Fibroblast of the aortic adventitia (primary cell): ENCODE results near the gene LCP2. TPM values are rescaled to one million over a fixed set of nuclear protein-coding genes. Genes with fewer than 3 reads are reported as not detected.
"Not testable (repeated sequence)": the region's sequence is repeated elsewhere in the genome, so short reads cannot be mapped to it uniquely, and the experiment has no call there.

Experiments
- DNase-seq: peaks from one replicate; pipeline ENCODE4 v3.0.0-alpha.2; 2010; ENCODE audit warnings: low read depth
- H3K4me3 ChIP-seq: 2 replicates; pipeline ENCODE4 v1.5.1; 2011; ENCODE audit warnings: low read depth, mild to moderate bottlenecking, control low read depth, low read length, moderate library complexity
- total RNA-seq: library from RNA; depleted of rRNA; stranded (reverse); fragments of >200 nt; gene quantifications from 2 replicates; pipeline ENCODE4 v1.2.3, GENCODE V29; 2012; ENCODE audit warnings: low replicate concordance
- TF ChIP-seq, protein P1 (sequence below): IDR thresholded peaks from 2 replicates; pipeline ENCODE4 v1.5.1; 2011; ENCODE audit warnings: mild to moderate bottlenecking, low read length, control low read depth, inconsistent platforms; ENCODE audit not compliant: insufficient read depth

LCP2 gene
- total RNA-seq, 1 donor = not detected

DNA sequence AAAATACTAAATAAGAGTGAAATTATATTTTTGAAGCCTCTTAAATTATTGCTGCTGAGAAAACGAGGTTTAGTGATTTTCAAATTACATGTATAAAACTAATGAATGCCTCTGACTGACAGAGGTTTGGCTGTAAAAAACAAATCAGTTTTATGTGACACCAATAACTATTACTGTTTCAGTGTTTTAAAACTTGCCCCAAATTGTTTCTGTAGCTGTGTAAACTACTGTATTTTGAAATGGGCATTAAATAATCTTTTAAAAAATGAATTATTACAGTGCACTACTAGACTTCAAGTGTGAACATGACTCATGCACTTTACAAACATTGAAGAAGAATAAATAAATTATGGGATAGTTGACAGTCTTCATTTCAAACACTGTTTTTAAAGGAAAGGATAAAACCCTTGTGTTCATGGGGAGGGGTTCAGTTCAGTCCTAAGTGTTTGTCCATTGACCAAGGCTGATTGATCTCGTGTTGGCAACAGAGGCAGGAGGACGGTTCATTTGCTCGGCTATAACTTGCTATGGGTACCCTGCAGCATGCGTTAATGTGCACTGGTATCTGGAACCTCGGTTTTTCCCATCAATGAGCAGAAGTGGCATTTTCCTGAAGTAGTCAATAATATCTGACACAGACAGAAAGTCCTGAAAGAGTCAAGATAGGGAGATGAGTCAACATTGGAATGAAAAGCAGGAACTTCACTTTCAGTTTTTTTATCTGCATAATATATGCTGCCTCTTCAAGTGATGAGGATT, 49.2 kb downstream of the LCP2 start:
- TF ChIP-seq, protein P1, sequence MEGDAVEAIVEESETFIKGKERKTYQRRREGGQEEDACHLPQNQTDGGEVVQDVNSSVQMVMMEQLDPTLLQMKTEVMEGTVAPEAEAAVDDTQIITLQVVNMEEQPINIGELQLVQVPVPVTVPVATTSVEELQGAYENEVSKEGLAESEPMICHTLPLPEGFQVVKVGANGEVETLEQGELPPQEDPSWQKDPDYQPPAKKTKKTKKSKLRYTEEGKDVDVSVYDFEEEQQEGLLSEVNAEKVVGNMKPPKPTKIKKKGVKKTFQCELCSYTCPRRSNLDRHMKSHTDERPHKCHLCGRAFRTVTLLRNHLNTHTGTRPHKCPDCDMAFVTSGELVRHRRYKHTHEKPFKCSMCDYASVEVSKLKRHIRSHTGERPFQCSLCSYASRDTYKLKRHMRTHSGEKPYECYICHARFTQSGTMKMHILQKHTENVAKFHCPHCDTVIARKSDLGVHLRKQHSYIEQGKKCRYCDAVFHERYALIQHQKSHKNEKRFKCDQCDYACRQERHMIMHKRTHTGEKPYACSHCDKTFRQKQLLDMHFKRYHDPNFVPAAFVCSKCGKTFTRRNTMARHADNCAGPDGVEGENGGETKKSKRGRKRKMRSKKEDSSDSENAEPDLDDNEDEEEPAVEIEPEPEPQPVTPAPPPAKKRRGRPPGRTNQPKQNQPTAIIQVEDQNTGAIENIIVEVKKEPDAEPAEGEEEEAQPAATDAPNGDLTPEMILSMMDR = no peak
- no peak overlapping the region for H3K4me3 ChIP-seq
- no peak for DNase-seq

DNA sequence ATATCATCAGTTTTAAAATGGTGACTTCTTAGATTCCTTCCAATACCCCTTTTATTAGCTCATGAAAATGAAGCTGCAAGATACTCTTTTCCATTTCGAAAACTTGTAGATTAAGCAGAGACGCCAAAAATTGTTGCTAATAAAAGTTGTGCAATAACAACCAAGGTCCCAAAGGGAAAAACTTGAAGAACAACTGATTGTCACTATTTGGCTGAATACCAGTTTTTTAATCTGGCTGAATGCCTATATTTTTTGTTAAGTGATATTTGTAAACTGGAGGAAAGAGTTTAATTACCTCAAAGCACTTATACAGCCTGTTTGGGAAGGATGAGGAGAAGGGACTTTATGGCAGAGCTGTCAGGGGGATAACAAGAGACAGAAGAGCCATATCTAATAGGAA, 50.2 kb downstream of the LCP2 start:
- TF ChIP-seq, protein P1 = no peak
- no peak for DNase-seq
- no peak overlapping the region for H3K4me3 ChIP-seq

DNA sequence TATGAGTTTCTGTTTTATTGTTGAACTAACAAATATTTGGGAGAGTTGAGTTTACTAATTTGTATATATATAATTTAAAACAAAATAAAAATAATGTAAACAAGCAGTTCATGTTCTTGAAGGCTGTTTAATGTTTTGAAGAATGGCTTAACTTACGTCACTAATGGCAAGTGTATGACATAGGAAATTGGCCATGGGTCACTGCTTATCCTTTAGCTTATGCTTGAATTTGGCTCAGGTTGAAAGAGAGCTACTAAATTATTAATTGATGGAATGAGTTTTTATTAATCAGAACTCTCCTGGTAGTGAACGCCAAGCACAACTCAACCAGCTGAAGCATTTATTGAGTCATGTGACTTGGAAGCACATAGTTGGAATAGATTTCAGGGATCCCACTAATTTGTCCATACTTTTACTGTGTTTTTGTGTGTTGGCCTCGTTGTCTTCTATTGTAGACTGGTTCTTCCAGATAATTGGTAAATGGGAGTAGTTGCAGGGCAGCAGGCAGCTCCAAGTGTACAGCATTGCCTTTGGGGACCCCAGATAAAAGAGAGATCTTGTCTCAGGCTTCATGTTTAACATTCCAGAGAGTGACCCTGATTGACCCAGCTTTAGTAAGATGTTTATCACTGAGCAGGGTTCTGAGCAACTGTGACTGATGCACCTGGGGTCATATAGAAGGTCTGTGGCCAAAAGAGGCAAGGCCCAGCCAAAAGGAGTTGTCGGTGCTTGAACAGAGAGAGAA, 51.3 kb downstream of the LCP2 start:
- H3K4me3 ChIP-seq = no peak overlapping the region
- TF ChIP-seq, protein P1 = no peak
- no peak for DNase-seq

- DNase-seq, H3K4me3 ChIP-seq: not testable (repeated sequence)
These were observed 52.1 kb downstream of the LCP2 start for GRCh38 chr5:170245436-170245835.

- TF ChIP-seq, protein P1 = no peak
- no peak overlapping the region for H3K4me3 ChIP-seq
- no peak for DNase-seq
These were observed 59.0 kb downstream of the LCP2 start for GRCh38 chr5:170238456-170239196.

DNA sequence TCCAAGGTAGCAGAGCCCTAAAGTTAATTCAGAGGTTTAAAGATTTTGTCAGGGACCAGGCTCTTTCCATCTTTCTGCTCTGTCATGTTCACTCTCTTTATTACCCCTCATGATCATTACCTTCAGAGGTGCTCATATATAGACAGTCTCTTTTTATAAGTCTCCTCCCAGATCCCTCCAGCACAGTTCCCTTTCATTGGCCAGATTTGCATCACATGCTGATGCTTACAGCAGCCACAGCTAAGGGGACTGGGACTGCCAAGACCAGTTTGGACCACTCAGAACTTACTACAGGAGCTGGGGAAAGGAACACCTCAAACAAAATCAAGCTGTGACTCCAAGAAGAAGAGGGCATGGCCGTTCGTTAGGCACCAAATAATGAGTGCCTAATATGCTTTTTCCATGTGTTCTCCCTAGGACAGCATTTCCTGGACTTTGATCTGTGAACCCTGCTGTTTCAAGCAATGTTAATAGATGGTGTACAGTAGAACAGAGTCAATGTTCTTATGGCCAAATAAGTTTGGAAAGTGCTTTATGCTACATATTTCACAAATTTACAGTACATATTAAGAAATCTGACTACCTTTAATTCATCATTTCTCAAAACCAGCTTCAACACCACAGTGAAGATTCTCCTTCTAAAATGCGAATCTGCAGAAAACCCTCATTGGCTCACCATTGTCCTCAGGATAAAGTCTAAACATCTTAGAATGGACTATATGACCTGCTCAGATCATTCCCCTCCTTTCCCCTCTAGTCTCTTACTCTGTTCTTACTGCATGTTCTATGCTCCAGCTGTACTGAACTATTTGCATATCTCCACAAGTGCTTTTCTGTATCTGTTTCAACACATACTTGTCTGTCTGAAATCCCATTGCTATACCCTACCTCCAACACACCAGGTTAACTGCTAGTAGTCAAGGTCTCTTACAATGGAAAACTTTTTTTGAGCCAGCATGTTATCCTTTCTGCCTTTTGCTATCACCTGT, 61.4 kb downstream of the LCP2 start:
- H3K4me3 ChIP-seq = no peak overlapping the region
- TF ChIP-seq, protein P1 = no peak
- DNase-seq = no peak
